Fibroblast of skin of right quadriceps (primary cell): ENCODE data around the gene RHAG.
"Not testable (repeated sequence)": the region's sequence is repeated elsewhere in the genome, so short reads cannot be mapped to it uniquely, and the experiment has no call there.

ENCODE experiments used
- DNase-seq: peaks from one replicate; pipeline ENCODE4 v3.0.0-alpha.2; 2013

RHAG gene

GRCh38 chr6:49636713-49637349 lies at the start of gene RHAG:
Gene RHAG (minus strand): TSS chr6:49636839. CDS start chr6:49636812, 27 bp downstream.
- no peak for DNase-seq

DNA sequence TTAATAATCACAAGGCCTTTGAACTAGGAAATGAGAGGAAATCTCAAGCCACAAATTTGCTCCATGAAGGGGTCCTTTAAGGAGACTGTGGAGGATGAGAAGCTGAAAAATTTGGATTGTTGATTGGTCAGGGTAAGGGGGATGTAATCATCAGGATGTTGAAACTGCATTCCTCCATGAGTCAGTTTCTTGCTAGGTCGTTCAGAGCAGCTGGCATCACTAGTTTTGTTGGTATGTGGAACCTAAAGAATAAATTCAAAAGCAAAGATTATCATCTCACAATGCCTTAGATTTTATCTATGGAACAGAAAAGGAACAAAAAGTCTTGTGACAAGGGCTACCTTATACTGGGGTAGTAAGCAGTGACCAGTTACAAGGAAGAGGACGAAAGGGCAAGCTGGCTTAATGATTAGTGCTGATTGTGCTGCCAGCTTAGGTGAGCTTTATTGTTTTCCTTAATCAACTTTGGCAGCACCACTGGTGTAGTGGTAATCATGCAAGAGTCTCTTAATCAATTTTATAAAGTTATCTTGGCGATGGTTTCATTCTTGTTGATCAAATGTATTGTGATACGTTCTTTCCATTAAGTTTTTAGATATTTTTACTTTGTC lies 40.1 kb upstream of the RHAG start:
- peak; percentile 54 for DNase-seq

DNA sequence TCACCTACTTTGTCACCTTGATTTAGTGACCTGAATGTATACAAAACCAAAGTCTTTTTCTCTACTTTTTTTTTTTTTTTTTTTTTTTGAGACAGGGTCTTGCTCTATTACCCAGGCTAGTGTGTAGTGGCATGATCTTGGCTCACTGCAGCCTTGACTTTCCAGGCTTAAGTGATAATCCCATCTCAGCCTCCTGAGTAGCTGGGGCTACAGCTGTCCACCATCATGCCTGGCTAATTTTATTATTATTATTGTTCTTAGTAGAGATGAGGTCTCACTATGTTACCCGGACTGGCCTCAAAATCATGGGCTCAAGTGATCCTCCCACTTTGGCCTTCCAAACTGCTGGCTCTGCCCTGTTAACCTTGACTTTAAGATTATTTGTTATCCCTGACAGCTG lies 39.2 kb upstream of the RHAG start:
- DNase-seq: no peak

DNA sequence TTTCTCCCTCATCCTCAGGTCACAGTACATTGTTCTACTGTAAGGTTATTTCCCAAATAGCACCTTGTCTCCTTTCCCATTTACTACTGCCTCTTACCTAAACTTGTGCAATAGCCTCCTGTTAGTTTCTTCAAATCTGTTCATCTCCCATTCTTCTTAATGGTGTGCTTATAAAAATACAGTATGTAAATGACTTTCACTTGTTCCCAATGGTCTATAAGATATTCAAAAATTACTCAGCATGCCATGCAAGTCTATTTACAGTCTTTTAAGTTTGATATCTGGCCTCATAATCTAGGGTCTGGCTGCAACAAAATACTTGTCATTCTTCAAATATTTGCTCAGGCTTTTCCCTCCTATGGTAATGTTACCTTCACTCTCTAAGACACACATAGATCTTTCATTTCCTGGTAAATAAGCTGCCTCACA lies 31.5 kb upstream of the RHAG start:
- no peak for DNase-seq

GRCh38 chr6:49666930-49667757 lies 30.5 kb upstream of the RHAG start:
- no peak for DNase-seq

DNA sequence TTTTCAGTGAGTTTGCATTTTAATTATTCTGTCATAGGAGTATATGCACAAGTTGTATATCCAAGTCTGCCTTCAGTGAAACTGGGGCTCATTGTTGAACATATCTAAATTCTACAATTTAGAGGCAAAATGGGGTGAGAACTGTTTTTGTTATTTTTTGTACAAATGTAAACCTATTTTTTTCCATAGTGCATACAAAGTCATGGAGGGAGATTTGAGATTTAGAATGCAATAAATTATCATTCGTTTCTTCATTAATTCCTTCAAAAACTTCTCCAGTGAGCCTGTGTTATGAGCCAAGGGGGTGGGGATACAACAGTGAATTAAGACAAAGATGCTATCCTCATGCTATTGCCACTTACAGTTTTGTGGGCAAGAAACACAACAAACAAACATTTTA lies 29.8 kb upstream of the RHAG start:
- no peak for DNase-seq

- no peak for DNase-seq
Measured at GRCh38 chr6:49664817-49665216, 28.2 kb upstream of the RHAG start.

GRCh38 chr6:49664054-49664453 lies 27.4 kb upstream of the RHAG start:
- not testable (repeated sequence) for DNase-seq

DNA sequence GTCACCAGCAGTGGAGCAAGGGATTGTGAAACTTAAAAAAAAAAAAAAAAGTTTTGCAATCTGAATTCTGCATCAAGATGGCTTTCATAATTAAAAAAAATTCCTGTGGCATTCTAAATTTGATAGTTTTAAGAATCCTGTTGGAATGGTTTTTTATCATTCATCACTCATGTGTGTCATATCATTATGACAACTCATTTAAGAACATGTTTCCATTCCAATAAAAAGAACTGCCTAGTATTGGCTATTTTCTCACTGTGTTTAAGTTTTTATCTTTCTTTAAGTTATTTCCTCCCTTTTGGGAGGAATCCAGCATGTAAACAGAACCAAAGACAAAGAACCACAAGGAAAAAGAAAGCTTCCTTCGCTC lies 26.2 kb upstream of the RHAG start:
- DNase-seq: no peak

GRCh38 chr6:49662231-49662891 lies 25.7 kb upstream of the RHAG start:
- no peak for DNase-seq

GRCh38 chr6:49653942-49654341 lies 17.3 kb upstream of the RHAG start:
- DNase-seq: no peak

DNA sequence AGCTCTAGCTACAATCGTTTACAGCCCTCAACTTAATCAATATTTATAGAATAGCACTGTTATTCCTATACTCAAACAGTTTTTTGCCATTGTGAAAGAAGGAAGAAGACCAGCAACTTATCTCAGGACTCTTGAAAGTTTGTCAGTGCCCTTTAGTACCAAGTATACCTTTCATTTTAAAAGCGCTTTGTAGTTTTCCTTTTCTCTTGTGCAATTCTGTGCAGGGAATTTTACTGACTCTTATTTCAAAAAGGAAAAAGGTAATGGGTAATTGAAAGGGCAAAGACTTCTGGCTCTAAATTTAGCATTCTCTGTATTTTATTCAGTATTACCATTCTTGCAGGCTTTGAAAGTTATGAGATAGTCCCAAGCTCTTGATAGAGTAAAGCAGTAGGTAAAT lies 16.8 kb upstream of the RHAG start:
- DNase-seq: no peak

GRCh38 chr6:49651239-49651638 lies 14.6 kb upstream of the RHAG start:
- DNase-seq: no peak

DNA sequence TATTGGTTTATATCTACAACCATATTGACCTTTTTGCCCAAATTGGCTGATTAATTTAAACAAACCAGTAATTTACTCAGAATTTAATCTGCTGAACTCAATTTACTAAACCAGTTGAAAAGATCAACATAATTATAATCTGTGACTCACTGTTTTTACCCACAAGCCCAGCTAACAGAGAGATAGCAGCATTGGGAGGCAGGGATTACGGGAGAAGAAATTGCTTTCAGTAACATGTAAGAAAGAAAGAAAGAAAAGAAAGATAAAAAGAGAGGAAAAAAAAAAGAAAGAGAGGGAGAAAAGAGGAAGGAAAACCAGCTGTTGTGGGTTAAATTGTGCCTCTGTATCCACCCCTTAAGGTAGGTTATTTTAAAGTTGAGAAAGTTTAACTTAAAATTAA lies 13.3 kb upstream of the RHAG start:
- no peak for DNase-seq

DNA sequence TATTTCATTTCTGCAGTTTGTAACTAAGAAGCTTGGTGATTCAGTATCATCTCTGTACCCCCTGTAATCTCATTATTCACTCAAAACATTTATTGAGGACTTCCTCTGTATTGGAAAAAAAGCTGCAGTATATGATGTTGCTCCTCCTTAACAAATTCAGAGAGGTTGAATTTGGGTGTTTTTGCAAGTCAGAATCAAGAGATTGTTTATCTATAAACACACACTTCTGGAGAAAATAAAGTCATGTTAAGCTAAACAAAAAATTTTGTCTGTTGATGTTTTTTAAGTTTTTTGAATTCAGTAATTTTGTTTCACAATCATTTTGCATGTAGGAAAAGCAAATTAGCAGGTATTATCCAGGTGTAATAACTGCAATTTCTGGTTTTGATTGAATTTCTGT lies 11.4 kb upstream of the RHAG start:
- DNase-seq: no peak

GRCh38 chr6:49647476-49647875 lies 10.8 kb upstream of the RHAG start:
- DNase-seq: no peak

- DNase-seq: no peak
Measured at GRCh38 chr6:49646942-49647341, 10.3 kb upstream of the RHAG start.

DNA sequence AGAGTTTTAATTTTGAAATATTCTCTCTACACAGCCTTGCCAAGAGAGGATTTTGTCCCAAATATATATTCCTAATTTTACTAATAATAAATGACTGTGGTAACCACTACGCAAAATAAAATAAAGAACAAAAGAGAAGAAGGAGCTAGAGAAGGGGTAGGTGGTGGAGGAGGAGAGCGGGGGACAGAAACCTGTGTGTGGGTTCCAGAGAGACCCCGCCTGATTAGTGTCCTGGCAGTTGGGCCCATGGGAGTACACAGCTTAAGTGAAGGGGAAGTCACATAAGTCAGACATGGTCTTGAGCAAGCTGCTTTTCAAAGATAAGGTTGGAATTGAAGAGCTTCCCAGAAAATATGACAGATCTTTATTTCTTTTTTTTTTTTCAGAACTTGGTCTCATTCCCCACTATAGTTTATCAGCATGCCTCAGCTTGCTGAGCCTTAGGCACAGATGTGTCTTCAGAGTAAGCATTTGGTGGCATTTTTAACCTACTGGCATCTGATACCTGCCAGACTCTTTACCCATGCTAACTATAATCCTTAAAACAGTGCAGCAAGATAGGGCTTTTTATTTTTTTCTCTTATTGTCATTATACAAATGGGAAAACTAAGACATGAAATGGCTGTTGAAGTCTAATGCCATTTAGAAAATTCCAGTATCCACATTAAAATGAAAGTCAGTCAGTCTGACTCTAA lies 9.6 kb upstream of the RHAG start:
- no peak for DNase-seq

- no peak for DNase-seq
Measured at GRCh38 chr6:49645139-49645538, 8.5 kb upstream of the RHAG start.

- DNase-seq: no peak
Measured at GRCh38 chr6:49639177-49639817, 2.7 kb upstream of the RHAG start.

- no peak for DNase-seq
Measured at GRCh38 chr6:49637350-49637731, 702 bp upstream of the RHAG start.

- no peak for DNase-seq
Measured at GRCh38 chr6:49635978-49636712, 494 bp downstream of the RHAG start.
